Adrenal gland (tissue), 5 donors: ENCODE data around the gene TPST1.

ENCODE experiments used
- CTCF ChIP-seq, 6 experiments: fragments of 450-650 bp in 4 of 6; fragments of 200-600 bp in 2 of 6; sonication (generic) in 1 of 6; IDR thresholded peaks; 1 replicate in 5 of 6; 2 replicates in 1 of 6; pipeline versions ENCODE4 v1.5.1 to v1.8.0; 2016 to 2021; ENCODE audit warnings: antibody characterized with exemption in 6 of 6, mild to moderate bottlenecking in 2 of 6, moderate library complexity in 1 of 6
- POLR2A ChIP-seq, 2 donors: fragments of 450-650 bp; IDR thresholded peaks; one replicate each; pipeline ENCODE4 v1.6.1; 2017; ENCODE audit warnings: antibody characterized with exemption in 2 of 2, mild to moderate bottlenecking in 2 of 2, moderate library complexity in 1 of 2
- donor health status: DM: no; HTN: no; CAD: no.

GRCh38 chr7:66164356-66164755, 40.8 kb upstream of the TPST1 start:
- TF ChIP-seq CTCF (IDR thresholded peaks at IDR 0.05) (no peak), POLR2A (IDR thresholded peaks at IDR 0.05) (no peak)
